Measurements from ENCODE around the gene MCC. TPM values are rescaled to one million over a fixed set of nuclear protein-coding genes. Genes with fewer than 3 reads are reported as not detected.

MCC gene
- total and polyA plus RNA-seq, 2 experiments from 2014 or later = 8.3 to 31.5 TPM

- Histone ChIP-seq H3K27ac (no peak overlapping the region), H4K20me1 (ENCODE audit: insufficient read depth, poor library complexity, severe bottlenecking) (no peaks in the 10 kb centered on the region), H3K9me2 (replicated peaks; ENCODE audit: insufficient read depth) (no peaks in the 10 kb centered on the region), H3K27me3 (no peaks in the 10 kb centered on the region), H2AFZ (no peak overlapping the region), H3K4me2 (no peak overlapping the region), H3K9me3 (ENCODE audit: low read depth) (no peaks in the 10 kb centered on the region), H3K4me3 (no peak overlapping the region), H3K4me1 (ENCODE audit: insufficient read depth) (peaks cover 5% of the 10 kb centered on the region), H3K79me2 (peaks cover 52% of the 10 kb centered on the region), H3K36me3 (replicated peaks; ENCODE audit: insufficient read depth, low read depth) (no peaks in the 10 kb centered on the region)
- WGBS (ENCODE audit: low lambda C conversion rate, missing lambda C conversion rate) = 100% methylated on average over 2 of the region's 2 CpGs
- no peak for TF ChIP-seq CTCF (IDR thresholded peaks at IDR 0.05; ENCODE audit: poor library complexity)
- TF ChIP-seq EZH2phosphoT487 (IDR thresholded peaks at IDR 0.05; ENCODE audit: low read depth, severe bottlenecking, unreplicated experiment) = no peak
- TF ChIP-seq EZH2 (IDR thresholded peaks at IDR 0.05; ENCODE audit: borderline replicate concordance) = no peak
- no peak for DNase-seq (ENCODE audit: low spot score)
Observed at GRCh38 chr5:113183694-113184093, 304.6 kb downstream of the MCC start.

GRCh38 chr5:113182658-113183344, 305.5 kb downstream of the MCC start:
- H3K4me3 ChIP-seq = no peak overlapping the region
- WGBS (ENCODE audit: low lambda C conversion rate, missing lambda C conversion rate) = 92% methylated on average over 11 of the region's 11 CpGs
- H3K4me2 ChIP-seq = no peak overlapping the region
- H3K9me2 ChIP-seq (replicated peaks; ENCODE audit: insufficient read depth) = no peaks in the 10 kb centered on the region
- no peaks in the 10 kb centered on the region for H3K36me3 ChIP-seq (replicated peaks; ENCODE audit: insufficient read depth, low read depth)
- H3K4me1 ChIP-seq (ENCODE audit: insufficient read depth) = peaks cover 10% of the 10 kb centered on the region
- H3K27ac ChIP-seq = no peak overlapping the region
- H3K27me3 ChIP-seq = no peaks in the 10 kb centered on the region
- no peak for DNase-seq (ENCODE audit: low spot score)
- no peak overlapping the region for H2AFZ ChIP-seq
- no peaks in the 10 kb centered on the region for H3K9me3 ChIP-seq (ENCODE audit: low read depth)
- H3K79me2 ChIP-seq = peaks cover 47% of the 10 kb centered on the region
- no peaks in the 10 kb centered on the region for H4K20me1 ChIP-seq (ENCODE audit: insufficient read depth, poor library complexity, severe bottlenecking)
- TF ChIP-seq EZH2phosphoT487 (IDR thresholded peaks at IDR 0.05; ENCODE audit: low read depth, severe bottlenecking, unreplicated experiment) = no peak
- TF ChIP-seq CTCF (IDR thresholded peaks at IDR 0.05; ENCODE audit: poor library complexity) = no peak
- TF ChIP-seq EZH2 (IDR thresholded peaks at IDR 0.05; ENCODE audit: borderline replicate concordance) = no peak

GRCh38 chr5:113181853-113182490, 306.3 kb downstream of the MCC start:
- Histone ChIP-seq H3K79me2 (peaks cover 45% of the 10 kb centered on the region), H3K27me3 (no peaks in the 10 kb centered on the region), H3K4me3 (no peak overlapping the region), H3K27ac (no peak overlapping the region), H3K9me3 (ENCODE audit: low read depth) (no peaks in the 10 kb centered on the region), H3K36me3 (replicated peaks; ENCODE audit: insufficient read depth, low read depth) (no peaks in the 10 kb centered on the region), H2AFZ (no peak overlapping the region), H3K9me2 (replicated peaks; ENCODE audit: insufficient read depth) (no peaks in the 10 kb centered on the region), H4K20me1 (ENCODE audit: insufficient read depth, poor library complexity, severe bottlenecking) (no peaks in the 10 kb centered on the region), H3K4me1 (ENCODE audit: insufficient read depth) (peaks cover 10% of the 10 kb centered on the region), H3K4me2 (no peak overlapping the region)
- WGBS (ENCODE audit: low lambda C conversion rate, missing lambda C conversion rate) = 72% methylated on average over 3 of the region's 3 CpGs
- no peak for DNase-seq (ENCODE audit: low spot score)
- TF ChIP-seq CTCF (IDR thresholded peaks at IDR 0.05; ENCODE audit: poor library complexity) (no peak), EZH2phosphoT487 (IDR thresholded peaks at IDR 0.05; ENCODE audit: low read depth, severe bottlenecking, unreplicated experiment) (no peak), EZH2 (IDR thresholded peaks at IDR 0.05; ENCODE audit: borderline replicate concordance) (no peak)

Data from hepatocyte (in vitro differentiated cells).